SK-N-SH treated with all-trans-retinoic acid at 6 μM for 48 hours (cell line): Measurements from ENCODE around the gene KLF11.

Source experiments
- ATAC-seq: fragments of 200-7000 bp; cut with Tn5 transposase; 3 replicates; pipeline ENCODE4 v1.9.1; 2020; ENCODE audit warnings: mild to moderate bottlenecking, moderate library complexity
- ARNTL ChIP-seq: fragments of 450-650 bp; formaldehyde crosslinking; IDR thresholded peaks from 2 replicates; pipeline ENCODE4 v1.5.0; 2020; ENCODE audit warnings: low read depth, mild to moderate bottlenecking, moderate library complexity, borderline replicate concordance
- BACH2 ChIP-seq: fragments of 250-450 bp; sonication (Bioruptor Pico); IDR thresholded peaks from 2 replicates; pipeline ENCODE4 v1.9.0; 2021; ENCODE audit warnings: mild to moderate bottlenecking, borderline replicate concordance
- CREB5 ChIP-seq: fragments of 250-450 bp; sonication (Bioruptor Pico); IDR thresholded peaks from 2 replicates; pipeline ENCODE4 v1.5.1; 2020; ENCODE audit warnings: low read depth, mild to moderate bottlenecking, moderate library complexity
- CSDC2 ChIP-seq: fragments of 250-450 bp; sonication (Bioruptor Pico); IDR thresholded peaks from 2 replicates; pipeline ENCODE4 v1.5.0; 2020; ENCODE audit warnings: mild to moderate bottlenecking, moderate library complexity
- ESRRG ChIP-seq: fragments of 250-450 bp; sonication (Bioruptor Pico); IDR thresholded peaks from 2 replicates; pipeline ENCODE4 v1.6.1; 2021; ENCODE audit warnings: mild to moderate bottlenecking
- GLIS3 ChIP-seq: fragments of 250-450 bp; sonication (Bioruptor Pico); IDR thresholded peaks from 2 replicates; pipeline ENCODE4 v1.5.0; 2020; ENCODE audit warnings: mild to moderate bottlenecking, moderate library complexity
- ISL1 ChIP-seq: fragments of 250-450 bp; sonication (Bioruptor Pico); IDR thresholded peaks from 2 replicates; pipeline ENCODE4 v2.1.2; 2022; ENCODE audit warnings: mild to moderate bottlenecking, moderate library complexity
- OSR1 ChIP-seq: fragments of 250-450 bp; sonication (Bioruptor Pico); IDR thresholded peaks from 2 replicates; pipeline ENCODE4 v1.8.0; 2022; ENCODE audit warnings: moderate library complexity, mild to moderate bottlenecking, inconsistent platforms
- PATZ1 ChIP-seq: fragments of 250-450 bp; sonication (Bioruptor Pico); IDR thresholded peaks from 2 replicates; pipeline ENCODE4 v1.8.0; 2020; ENCODE audit warnings: mild to moderate bottlenecking, moderate library complexity, borderline replicate concordance
- POU6F1 ChIP-seq: fragments of 250-450 bp; sonication (Bioruptor Pico); IDR thresholded peaks from 2 replicates; pipeline ENCODE4 v1.8.0; 2021; ENCODE audit warnings: low read depth, mild to moderate bottlenecking, moderate library complexity, borderline replicate concordance
- PPARA ChIP-seq: fragments of 250-450 bp; sonication (Bioruptor Pico); IDR thresholded peaks from 2 replicates; pipeline ENCODE4 v1.5.0; 2020; ENCODE audit warnings: mild to moderate bottlenecking, borderline replicate concordance
- RARB ChIP-seq: fragments of 250-450 bp; sonication (Bioruptor Pico); IDR thresholded peaks from 2 replicates; pipeline ENCODE4 v1.8.0; 2021; ENCODE audit warnings: mild to moderate bottlenecking, moderate library complexity
- SNAI2 ChIP-seq: fragments of 250-450 bp; sonication (Bioruptor Pico); IDR thresholded peaks from 2 replicates; pipeline ENCODE4 v1.5.0; 2020; ENCODE audit warnings: mild to moderate bottlenecking, moderate library complexity
- TCF4 ChIP-seq: fragments of 250-450 bp; sonication (Bioruptor Pico); IDR thresholded peaks from 2 replicates; pipeline ENCODE4 v1.8.0; 2021; ENCODE audit warnings: mild to moderate bottlenecking, moderate library complexity, borderline replicate concordance
- TOX ChIP-seq: fragments of 250-450 bp; sonication (Bioruptor Pico); IDR thresholded peaks from 2 replicates; pipeline ENCODE4 v1.8.0; 2021; ENCODE audit warnings: mild to moderate bottlenecking, moderate library complexity, borderline replicate concordance
- TSHZ2 ChIP-seq: fragments of 250-450 bp; sonication (Bioruptor Pico); IDR thresholded peaks from 2 replicates; pipeline ENCODE4 v1.5.0; 2020; ENCODE audit warnings: mild to moderate bottlenecking, moderate library complexity
- ZC3H10 ChIP-seq: fragments of 250-450 bp; sonication (Bioruptor Pico); IDR thresholded peaks from 2 replicates; pipeline ENCODE4 v1.5.1; 2021; ENCODE audit warnings: mild to moderate bottlenecking, moderate library complexity
- ZFP3 ChIP-seq: fragments of 250-450 bp; sonication (Bioruptor Pico); IDR thresholded peaks from 2 replicates; pipeline ENCODE4 v1.5.0; 2020; ENCODE audit warnings: mild to moderate bottlenecking, moderate library complexity
- ZFP30 ChIP-seq: fragments of 450-650 bp; formaldehyde crosslinking; IDR thresholded peaks from 2 replicates; pipeline ENCODE4 v1.5.0; 2022; ENCODE audit warnings: mild to moderate bottlenecking, moderate library complexity
- ZNF565 ChIP-seq: fragments of 450-650 bp; formaldehyde crosslinking; conservative IDR thresholded peaks from 2 replicates; pipeline ENCODE4 v1.5.0; 2020; ENCODE audit warnings: low read depth, mild to moderate bottlenecking, moderate library complexity
- ZNF70 ChIP-seq: fragments of 450-650 bp; formaldehyde crosslinking; IDR thresholded peaks from 2 replicates; pipeline ENCODE4 v1.5.0; 2020; ENCODE audit warnings: mild to moderate bottlenecking, moderate library complexity
- ZNF8 ChIP-seq: fragments of 450-650 bp; formaldehyde crosslinking; IDR thresholded peaks from 2 replicates; pipeline ENCODE4 v1.5.0; 2020; ENCODE audit warnings: mild to moderate bottlenecking, moderate library complexity

Gene KLF11

GRCh38 chr2:10035633-10036032 is 7.7 kb upstream of the KLF11 start:
- ATAC-seq: no peak
- no peak for TF ChIP-seq ZFP30 (CRISPR knock-in tag)
- TF ChIP-seq ESRRG (CRISPR knock-in tag): no peak
- no peak for TF ChIP-seq ZNF8 (CRISPR knock-in tag)

- TF ChIP-seq ZNF8 (CRISPR knock-in tag) (no peak), CREB5 (CRISPR knock-in tag) (no peak), ISL1 (CRISPR knock-in tag) (no peak), BACH2 (CRISPR knock-in tag) (no peak), POU6F1 (CRISPR knock-in tag) (no peak), TOX (CRISPR knock-in tag) (no peak), TSHZ2 (CRISPR knock-in tag) (no peak), ZNF565 (CRISPR knock-in tag) (no peak), SNAI2 (CRISPR knock-in tag) (no peak), ARNTL (no peak), ESRRG (CRISPR knock-in tag) (no peak), ZNF70 (CRISPR knock-in tag) (no peak), RARB (CRISPR knock-in tag) (no peak), ZC3H10 (no peak), OSR1 (CRISPR knock-in tag) (no peak), CSDC2 (CRISPR knock-in tag) (no peak), TCF4 (CRISPR knock-in tag) (no peak), PPARA (CRISPR knock-in tag) (no peak), PATZ1 (CRISPR knock-in tag) (no peak), ZFP3 (CRISPR knock-in tag) (no peak)
- ATAC-seq: peak; percentile 95
Observed at GRCh38 chr2:10036095-10036884, 7.1 kb upstream of the KLF11 start.

GRCh38 chr2:10038123-10038522 is 5.2 kb upstream of the KLF11 start:
- ATAC-seq: no peak
- TF ChIP-seq BACH2 (CRISPR knock-in tag): no peak
- no peak for TF ChIP-seq GLIS3
- TF ChIP-seq CSDC2 (CRISPR knock-in tag): no peak
- no peak for TF ChIP-seq ZC3H10
- TF ChIP-seq CREB5 (CRISPR knock-in tag): no peak
- TF ChIP-seq TSHZ2 (CRISPR knock-in tag): no peak
- no peak for TF ChIP-seq SNAI2 (CRISPR knock-in tag)
- TF ChIP-seq ZNF8 (CRISPR knock-in tag): no peak
- no peak for TF ChIP-seq OSR1 (CRISPR knock-in tag)
- no peak for TF ChIP-seq POU6F1 (CRISPR knock-in tag)
- TF ChIP-seq ZFP30 (CRISPR knock-in tag): no peak
- no peak for TF ChIP-seq ISL1 (CRISPR knock-in tag)
